HG02885 (cell line): ENCODE data around the gene TMEM200A.

Experiments used
- ATAC-seq: cut with Tn5 transposase; IDR thresholded peaks from one replicate; pipeline ENCODE4 v1.9.1; 2021; ENCODE audit warnings: mild to moderate bottlenecking; ENCODE audit not compliant: unreplicated experiment, poor library complexity

The TMEM200A gene

DNA sequence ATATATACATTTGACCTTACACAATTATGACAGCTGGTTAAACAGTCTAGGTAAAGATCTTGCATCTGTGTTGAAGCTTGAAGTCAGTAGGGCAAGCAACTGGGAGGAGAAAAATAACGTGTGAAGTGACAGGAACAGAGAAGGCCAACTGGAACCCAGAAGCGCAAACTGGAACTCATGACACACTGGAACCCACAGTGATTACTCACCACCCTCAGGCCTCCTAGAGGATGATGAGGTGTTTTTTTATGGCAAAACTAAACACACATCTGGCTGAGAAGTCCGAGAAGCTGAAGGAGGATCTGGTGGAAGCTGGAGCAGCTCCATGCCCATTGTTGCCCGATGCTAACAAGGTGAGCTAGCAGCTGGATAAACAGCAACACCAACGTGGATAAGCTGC is 108.1 kb downstream of the TMEM200A start:
- ATAC-seq: no peak

DNA sequence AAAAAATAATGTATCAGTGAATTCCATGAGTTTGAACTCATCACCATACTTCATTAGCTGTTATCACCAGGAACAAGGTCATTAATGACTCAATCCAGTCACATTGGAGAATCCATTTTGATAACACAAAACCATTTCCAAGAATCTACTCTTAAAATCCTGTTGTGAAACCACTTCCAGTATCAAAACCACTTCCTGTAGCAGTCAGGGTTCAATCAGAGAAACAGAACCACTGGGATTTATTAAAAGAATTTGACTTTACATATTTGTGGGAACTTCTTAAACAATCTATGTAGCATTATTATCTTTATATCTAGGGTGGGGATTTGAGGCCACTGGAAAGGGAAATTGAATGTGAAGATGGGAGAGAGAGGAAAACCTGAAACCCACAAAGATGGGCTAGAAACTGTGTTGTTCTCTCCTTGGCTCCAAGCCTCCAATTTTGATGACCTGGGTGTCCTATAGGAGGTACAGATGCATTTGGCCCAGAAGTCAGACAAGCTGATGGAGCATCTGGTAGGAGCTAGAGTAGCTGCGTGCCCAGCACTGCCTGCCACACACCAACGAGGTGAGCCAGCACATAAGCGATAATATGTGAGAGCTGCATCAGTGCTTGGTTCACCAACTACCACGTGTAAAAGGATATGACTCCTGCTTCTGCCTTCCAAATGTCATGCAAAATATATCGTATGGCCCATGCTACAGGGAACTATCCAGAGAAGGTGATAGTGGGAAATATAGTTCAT is 117.0 kb downstream of the TMEM200A start:
- no peak for ATAC-seq

DNA sequence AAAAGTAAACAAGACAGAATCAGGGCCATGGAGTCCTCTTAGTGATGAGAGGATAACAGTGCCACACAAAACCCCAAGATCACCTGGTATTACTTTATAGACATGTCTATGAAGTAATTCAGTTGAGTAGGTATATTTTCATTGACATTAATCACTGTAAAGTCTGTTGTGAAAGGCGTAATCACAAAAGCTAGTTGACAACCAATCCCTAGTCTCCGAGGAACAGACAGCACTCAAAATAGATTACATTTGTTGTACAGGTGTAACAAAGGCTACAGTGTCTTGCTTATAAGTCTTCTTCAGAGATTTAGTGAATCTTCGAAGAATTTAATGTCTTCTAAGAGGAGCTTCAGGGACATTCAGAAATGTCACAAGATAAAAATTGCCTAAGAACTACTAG is 120.1 kb downstream of the TMEM200A start:
- ATAC-seq: no peak

DNA sequence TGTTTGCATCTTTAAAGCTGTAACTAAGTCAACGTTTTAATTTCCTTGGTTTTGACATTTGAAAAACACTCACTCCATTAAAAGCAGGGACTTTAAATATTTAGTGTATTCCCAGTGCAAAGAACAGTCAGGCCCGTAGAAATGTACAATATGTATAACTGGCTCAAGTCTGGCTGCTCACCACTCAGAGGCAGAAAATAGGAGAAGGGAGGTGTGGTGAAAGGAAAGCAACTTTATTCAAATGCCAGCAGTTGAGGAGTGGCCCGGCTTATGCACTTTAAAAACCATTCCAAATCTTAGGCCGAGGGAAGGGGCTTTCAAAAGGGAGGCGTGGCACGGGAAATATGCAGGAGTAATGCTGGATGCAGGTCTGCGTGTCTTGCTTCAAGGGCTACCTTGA is 120.6 kb downstream of the TMEM200A start:
- ATAC-seq: no peak

DNA sequence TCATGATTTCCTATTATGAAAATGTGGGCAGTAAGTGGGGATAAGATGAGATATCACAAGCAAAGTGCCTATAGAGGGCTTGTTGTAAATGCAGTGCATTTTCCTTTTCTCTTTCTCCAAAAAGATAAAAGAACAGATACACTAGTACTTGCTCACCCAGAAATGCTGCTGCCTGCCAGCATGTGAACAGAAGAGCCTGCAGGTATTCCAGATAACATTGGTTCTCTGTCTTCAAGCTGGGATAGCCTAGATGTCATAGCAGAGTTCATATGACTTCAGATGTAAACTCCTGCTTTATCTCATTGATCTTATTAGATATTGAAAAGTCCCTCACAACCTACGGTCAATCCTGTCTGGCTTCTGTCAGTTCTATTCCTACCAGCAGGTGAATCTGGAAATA is 123.7 kb downstream of the TMEM200A start:
- no peak for ATAC-seq
